Eye (tissue), 1 donor: ENCODE results near the gene PDLIM3.
"Not testable (repeated sequence)": the region's sequence is repeated elsewhere in the genome, so short reads cannot be mapped to it uniquely, and the experiment has no call there.

Experiments used
- DNase-seq: peaks from one replicate; pipeline ENCODE4 v3.0.0-alpha.2; 2015

Gene PDLIM3

DNA sequence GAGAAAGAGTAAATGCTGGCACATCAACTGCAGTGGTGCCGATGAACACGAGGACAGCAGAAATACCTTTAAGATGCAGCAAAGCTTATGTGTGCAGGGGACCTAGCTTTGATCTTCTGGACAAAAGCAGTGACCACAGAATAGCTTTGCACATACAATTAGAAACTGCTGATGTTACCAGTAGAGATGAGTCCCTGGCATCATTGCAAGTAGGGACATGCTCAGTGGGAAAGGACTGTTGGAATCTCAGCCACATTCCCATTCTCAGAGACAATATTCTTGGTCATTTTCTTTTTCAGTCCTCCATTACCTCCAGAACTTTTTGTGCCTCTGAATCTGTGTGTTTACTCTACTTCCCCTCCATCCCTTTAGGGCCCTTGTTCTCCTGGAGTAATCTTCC is 16.9 kb upstream of the PDLIM3 start:
- no peak for DNase-seq

DNA sequence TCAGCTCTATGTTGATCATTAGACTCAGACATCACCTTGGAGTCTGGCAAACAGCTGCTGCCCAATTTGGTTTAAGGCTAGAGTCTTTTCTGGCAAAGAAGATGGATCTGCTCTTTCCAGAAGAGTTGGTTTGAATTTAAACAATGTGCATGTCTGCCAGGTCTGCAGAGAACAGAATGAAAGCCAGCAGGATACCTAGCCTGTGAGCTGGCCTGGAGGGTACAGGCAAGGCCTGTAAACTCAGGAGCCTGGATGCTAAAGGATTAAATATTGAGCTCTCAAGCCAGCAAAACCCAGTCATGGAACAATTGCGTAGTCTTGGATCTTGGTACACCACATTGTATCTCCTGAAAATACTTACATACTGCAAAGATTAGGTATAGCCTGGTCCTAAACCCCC is 15.6 kb upstream of the PDLIM3 start:
- no peak for DNase-seq

DNA sequence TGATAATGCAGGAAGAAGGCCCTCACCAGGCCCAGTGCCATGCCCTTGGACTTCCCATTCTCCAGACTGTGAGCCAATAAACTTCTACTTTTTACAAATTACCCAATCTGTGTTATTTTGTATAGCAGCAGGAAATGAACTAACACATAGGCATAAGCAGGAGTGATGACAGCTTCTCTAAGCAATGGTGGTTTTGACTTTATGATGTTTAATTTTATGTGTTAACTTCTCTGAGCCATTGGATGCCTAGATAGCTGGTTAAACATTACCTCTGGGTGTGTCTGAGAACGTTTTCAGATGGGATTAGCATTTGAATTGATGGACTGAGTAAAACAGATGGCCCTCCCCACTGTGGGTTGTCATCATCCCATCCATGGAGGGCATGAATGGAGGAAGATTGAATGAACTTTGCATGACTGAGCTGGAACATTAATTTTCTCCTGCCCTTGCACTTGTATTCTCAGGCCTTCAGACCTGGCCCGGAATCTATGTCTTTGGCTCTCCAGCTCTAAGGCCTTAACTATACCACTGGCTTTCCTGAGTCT is 13.9 kb upstream of the PDLIM3 start:
- DNase-seq, result no peak

DNA sequence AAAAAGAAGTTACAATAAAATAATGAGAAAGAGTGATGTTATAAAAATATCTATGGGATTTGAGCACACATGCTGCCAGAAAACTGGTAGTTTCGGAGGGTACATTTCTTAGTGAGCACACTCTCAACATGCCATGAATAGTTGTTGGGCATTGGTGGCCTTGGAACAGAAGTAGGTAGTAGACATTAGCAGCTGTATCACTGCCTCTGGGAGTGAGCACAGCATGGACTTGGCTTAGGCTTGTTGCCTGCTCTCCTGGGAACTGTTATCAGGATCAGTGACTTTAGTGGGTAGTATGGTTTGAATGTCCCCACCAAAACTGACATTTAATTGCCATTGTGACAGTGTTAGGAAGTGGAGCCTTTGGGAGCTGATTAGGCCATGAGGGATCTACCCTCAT is 13.3 kb upstream of the PDLIM3 start:
- DNase-seq, result no peak

DNA sequence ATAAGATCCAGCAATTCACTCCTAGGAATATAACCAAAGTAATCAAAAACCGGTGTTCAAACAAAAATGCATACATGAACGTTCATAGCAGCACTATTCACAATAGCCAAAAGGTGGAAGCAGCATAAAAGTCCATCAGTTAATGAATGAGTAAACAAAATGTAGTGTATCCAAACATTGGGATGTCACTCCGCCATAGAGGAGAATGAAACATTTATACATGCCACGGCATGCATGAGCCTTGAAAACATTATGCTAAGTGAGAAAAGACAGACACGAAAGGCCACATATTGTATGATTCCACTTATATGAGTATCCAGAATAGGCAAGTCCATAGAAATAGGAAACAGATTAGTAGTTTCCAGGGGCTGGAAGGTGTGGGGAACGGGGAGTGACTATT is 11.0 kb upstream of the PDLIM3 start:
- DNase-seq, result no peak

DNA sequence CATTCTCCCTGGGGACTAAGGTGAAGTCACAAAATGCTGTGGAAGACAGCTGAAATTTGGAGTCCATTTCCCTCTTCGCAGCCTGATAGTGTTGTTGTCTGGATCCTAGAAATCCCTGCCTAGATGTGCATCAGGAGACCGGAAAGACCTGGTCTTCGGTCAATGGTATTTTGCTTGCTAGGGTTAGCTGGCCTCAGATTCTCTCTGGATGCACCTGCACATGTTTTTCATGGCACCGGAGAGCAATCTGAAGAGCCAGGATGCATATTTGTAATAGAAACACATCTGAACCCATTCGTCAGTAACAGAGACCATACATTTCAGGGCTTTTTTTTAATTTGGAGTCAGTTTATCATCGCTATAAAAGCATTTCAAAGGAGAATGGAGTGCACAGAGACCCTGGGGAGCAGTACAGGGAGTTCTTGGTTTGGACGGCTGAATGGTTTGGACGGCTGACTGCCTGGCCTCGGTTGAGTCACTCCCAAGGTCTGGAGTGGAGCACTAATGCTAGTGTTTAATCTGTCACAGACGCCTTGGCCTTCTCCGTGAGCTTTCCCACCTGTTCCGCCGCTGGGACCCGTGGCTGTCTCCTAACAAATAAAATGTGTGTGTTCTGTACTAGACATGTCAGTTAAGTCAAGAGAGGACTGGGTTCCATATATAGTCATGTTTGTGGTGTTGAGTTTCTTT is 7.5 kb upstream of the PDLIM3 start:
- DNase-seq, result no peak

DNA sequence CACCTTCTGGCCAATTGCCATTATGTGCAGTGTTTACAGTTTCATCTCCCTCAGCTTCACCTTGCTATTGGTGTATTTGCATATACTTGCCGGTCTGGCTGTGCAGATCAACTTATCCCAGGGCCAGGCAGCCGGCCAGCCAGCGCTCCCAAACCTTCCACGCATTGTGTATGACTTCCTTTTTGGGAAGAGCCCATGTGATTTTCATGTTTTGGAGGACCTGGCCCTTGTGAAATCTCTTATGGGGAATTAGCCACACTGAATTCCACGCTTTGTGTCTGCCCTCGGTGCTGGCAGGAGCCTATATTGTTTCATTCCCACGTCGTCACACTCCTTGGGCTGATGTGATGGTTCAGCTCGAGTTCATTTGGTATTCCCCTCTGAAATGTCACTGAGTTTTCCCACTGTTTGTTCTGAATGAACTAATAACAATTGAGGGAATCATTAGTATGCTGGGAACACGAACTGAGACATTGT is 6.0 kb upstream of the PDLIM3 start:
- peak; percentile 45 for DNase-seq

DNA sequence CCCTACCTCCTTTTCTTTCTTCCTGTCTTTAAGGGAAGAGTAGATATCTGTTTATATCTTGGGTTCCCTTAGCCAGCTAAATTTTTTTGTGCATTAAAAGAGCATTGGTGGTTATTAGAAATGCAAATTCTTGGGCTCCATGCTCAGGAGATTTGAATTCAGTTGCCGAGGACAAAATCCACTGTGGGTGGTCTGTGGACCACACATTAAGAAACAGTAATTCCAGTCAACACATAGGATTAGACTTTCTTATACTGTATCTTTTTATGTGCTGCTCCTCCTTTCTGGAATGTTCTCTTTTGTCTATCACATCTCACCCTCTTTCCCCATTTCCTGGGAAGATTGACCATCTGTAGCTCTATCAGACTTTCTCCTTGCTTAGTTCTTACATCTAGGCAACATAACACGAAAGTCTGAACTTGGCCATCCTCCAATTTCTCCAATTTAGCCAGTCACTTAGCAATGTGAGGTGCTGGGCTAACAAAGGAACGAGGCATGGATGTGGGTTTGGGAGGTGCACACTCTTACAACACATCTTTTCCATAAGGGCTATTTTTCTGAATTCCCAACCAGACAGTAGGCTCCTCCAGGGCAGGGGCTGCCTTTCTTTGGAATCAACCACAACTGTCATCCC is 5.3 kb upstream of the PDLIM3 start:
- no peak for DNase-seq

DNA sequence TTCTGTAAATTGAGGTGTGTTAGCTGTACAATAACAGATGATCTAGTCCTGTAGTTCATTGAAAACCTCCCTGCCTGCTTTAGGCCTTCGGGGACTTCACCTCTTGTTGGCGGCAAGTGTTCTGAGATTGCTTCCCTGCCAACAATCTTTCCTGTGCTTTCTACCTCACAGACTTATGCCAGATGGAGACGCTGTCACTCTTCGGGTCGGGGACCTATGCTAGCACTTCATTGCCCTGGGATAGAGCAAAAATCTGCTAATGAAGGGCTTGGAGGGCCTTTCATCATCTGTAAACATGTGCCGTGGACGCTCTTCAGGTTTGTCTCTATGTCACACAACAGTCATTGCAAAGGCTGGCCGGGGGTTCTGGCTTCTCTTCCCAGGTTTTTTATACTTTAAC is 4.7 kb upstream of the PDLIM3 start:
- DNase-seq, result no peak

DNA sequence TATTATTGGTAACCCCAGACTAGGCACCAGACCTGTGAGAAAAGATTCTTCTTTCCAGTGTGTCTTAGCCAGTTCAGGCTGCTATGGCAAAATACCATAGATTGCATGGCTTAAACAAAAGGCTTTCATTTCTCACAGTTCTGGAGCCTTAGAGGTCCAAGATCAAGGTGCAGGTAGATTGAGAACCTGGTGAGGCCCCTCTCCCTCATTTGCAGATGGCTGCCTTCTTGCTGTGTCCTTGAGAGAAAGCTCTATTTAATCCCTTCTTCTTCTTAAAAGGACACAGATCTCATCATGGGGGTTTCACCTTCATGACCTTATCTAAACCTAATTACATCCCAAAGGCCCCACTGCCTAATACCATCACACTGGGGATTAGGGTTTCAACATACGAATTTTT is 3.5 kb upstream of the PDLIM3 start:
- DNase-seq, result no peak

DNA sequence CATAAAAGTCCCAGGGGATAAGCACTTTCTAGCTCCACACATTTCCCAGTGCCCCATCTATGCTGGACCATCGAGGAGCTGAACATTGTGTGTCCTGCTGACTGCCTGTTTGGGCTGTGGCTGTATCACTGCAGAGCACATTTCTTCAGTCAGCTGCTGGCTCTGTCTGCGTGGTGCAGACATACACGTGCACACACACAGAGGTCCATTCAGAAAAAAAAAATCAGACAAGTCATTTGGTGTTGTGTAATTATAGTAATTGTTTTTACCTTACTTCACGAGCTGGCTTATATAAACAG is 1.1 kb upstream of the PDLIM3 start:
- DNase-seq, result no peak

DNA sequence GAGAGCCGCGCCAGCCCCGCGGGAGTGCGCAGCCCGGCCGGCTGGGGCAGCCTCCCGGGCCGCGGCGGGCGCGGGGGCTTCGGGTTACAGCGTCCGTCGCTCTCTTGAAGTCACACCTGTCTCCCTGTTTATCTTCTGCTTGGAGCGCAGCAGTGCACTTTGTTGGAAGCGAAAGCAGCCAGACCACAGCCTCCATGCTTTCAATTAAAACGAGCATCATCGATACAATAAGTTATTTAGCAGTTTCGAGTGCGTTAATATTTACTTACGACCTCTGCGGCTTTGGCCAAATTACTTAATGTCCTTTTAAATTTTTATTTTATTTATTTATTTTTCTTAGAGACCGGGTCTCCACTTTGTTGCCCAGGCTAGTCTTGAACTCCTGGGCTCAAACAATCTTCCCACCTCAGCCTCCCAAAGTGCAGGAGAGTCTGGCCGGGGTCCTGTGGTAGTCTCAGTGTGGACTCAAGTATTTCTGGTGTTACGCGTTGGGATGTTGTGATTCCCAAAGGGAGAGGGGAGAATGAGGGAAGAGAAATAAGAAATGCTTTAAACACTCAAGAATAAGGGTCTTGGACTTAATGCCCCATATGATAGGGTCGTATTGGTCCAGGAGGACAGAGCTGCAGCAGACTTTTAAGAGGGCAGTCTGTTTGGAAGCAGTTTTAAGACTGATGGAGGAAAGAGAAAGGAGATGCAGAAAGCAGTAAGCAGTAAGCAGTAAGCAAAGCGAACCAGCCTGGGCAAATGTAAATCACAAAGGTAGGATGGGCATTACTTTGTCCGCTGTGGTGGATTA is 504 bp upstream of the PDLIM3 start:
- DNase-seq, result peak; percentile 59

DNA sequence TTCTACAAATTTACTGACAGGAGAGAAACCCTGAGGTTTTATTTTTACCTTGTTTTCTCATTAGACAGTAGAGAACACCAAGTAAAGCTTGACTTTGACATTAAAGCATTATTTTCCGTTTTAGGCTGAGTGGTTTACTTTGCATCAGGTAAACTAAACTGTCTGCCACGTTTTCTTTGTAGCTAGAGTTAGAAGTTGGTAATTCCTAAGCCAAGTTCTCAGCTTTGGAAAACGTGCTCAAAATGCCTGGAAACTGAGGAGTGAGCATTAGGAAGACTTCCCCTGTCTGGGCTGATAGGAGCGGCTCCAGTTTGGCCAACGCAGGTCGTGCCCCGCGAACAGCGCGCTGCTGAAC is 819 bp downstream of the PDLIM3 start:
- no peak for DNase-seq

DNA sequence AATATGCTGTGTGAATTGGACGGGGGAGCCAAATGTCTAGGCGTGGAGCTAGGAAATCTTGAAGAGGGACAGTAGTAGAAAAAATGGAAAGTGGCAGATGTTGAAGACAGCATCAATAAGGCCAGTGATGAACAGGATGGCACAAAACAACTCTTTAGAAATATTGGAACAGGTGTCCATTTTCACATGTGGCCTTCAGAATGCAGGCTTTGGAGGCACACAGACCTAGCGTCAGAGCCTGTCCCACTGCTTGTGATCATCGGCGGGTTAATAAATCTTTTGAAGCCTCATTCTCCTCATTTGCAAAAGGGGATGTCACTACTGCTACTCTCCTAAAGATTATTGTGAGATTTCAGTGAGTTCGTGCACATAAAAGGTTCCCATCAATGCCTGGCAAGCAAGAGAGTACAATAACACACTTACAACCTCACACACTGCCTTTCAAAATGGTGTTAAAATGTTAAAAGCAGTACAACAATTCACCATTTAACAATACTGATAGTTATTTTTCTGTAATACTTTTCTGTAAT is 2.4 kb downstream of the PDLIM3 start:
- DNase-seq, result no peak

DNA sequence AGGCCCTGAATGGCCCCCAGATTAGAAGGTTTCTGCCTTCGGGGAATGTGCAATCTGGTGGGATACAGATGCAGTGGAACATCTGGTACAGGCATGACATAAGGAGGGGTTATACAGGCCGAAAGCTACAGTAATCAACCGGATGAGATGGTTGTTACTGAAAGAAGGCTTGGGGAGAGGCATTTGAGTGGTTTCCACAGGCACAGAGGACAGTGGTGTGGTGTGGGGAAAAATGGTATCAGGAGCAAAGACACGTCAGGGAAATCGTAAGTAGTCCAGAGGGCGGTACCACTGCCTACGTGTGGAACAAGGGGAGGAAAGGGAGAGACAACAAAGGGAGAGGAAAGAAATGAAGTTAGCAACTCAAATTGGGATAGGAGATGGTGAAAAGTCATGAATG is 3.0 kb downstream of the PDLIM3 start:
- DNase-seq, result no peak

DNA sequence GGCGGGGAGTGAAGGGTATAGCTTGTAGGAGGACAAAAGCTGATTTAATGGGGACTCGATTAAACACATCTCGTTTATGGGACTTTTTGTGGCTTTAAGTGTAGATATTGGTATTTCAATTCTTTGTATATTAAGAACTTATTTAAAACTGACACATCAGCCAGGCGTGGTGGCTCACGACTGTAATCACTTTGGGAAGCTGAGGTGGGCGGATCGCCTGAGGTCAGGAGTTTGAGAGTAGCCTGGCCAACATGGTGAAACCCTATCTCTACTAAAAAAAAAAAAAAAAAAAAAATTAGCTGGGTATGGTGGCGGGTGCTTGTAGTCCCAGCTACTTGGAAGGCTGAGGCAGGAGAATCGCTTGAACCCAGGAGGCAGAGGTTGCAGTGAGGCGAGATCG is 3.7 kb downstream of the PDLIM3 start:
- DNase-seq, result not testable (repeated sequence)

DNA sequence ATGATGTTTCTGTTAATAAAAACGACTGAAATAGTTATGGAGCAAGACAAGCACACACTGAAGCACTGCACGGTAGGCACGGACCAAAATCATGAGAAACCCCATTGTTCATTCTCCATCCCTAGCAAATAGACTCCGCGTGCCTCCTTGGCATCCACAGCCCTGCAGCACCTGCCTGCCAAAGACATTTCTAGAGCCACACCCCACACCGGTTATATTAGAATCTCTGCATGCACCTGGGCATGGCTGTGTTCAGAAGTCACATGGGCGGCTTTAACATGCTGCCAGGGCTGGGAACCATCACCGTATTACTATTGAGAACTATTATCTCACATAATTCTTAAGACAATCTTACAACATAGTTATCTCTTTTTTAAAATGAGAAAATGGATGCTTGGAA is 5.9 kb downstream of the PDLIM3 start:
- no peak for DNase-seq

DNA sequence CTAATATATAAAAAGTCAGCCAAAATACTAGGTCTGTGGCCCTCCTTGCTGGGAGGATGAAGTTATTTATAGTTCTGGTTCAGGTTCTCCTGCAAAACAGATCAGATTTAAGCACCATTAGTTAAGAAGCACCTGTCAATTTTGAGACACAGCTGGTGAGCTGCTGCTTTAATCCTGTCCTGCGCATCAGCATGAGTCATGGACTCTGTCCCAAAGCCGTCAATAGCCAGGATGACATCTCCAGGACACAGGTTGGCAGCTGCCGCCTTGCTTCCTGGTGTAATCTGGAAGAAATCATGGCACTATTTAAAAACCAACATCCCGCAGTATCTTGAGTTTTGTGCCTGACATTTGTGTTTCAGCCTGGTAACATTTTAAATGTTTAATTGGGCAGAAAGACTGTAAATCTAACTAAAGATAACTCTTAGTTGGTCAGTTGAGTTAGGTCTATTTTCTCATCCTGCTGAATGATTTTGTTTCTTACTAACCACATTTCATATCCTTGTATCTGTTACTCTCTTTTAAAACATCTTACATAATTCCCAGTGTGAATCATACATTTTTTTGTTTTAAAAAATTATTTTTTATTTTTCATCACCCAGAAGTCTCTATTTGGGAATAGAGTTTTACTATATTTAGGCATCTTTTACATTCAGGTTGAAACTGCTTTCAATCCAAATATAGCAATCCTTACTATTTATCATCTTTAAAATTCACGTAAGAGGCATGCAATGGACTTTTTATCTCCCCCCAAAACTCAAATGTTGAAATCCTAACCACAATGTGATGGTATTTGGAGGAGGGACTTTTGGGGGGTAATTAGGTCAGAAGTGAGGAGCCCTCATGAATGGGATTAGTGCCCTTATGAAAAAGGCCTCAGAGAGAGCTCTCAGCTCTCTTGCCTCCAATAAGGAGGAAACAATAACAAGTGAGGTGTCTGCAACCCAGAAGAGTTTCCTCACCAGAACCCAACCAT is 10.1 kb downstream of the PDLIM3 start:
- no peak for DNase-seq

DNA sequence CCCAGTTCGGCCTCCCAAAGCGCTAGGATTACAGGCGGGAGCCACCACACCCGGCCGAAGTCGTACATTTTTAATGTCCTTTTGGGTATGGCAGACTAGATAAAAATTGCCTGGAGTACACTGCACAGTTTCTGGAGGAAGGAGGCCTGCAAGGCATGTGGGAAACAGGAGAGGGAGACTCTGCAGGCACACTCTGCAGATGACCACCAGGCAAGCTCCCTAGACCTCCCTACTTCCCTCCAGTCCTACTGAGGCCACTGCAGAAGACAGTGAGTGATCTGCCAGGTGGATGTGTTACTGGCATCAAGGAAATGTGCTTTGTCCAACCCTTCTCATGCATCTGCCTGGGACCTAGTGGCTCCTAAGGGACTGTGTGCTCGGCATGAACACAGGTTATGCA is 11.4 kb downstream of the PDLIM3 start:
- DNase-seq, result no peak

DNA sequence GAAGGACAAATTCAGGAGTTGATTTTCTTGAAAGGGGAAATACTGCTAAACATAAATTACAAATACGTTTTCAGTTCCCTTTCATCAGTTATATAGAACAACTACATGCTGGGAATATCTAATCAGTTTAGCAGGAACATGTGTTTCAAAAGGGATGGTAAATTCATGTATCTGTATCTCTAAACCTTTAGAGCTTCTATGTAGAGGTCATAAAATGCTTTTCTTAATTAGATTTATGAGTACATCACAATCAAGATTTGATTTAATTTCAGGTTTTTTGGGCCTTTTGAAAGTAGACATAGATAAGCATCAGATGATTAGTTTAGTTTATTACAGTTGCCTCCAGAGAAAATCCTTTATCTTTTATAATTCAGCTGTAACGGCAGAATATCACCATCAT is 12.9 kb downstream of the PDLIM3 start:
- DNase-seq, result no peak

DNA sequence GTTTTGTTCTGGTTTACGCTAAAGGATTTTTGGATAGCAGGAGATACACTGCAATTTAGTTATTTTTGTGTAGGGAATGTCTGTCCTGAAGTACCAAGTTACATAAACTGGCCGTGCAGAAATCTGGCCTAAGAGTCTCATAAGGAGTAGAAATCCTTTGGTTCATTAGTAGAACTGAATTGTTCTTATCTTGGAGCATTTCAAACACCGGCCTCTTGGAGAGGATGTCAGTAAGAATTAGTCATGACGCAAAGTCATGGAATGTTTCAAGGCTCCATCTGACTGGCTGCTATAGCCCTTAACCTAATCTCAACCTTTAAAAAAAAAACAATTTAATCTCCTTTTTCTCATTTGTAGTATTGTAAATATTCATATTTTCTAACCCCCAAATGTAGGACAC is 15.2 kb downstream of the PDLIM3 start:
- DNase-seq, result peak; percentile 69

DNA sequence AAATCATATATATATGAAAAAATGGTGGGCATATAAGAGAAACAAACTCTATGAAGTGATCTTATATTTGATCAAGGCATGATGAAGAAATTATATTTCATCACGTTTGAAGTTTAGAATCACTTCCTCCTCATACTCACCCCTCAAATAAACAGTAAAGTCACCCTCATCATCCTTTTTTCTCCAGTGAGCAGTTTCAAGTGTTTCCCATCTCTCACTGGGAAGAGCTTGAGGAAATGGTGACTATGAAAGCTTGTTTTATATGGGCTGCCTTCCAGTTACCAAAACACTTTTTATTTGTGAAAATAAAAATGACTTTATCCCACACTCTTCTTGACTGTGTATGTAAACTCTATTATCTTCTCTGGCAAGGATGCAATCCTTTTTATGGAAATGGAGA is 16.8 kb downstream of the PDLIM3 start:
- no peak for DNase-seq

DNA sequence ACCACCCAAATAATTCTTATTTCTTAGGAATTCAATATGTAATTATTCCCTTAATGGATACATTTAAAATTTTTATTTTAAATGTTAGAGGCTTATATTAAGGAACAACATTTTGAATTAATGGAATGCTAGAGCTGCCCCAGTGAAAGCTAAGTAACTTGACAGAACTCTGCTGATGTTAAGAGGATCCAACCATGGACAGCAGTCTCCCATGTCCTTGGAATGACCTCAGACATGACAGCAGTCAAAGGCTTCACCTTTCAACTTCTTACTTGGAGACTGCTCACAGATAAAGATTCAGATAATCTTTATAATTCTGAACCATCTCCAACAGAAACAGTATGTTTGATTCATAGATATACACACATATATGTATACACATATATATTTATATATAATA is 17.2 kb downstream of the PDLIM3 start:
- DNase-seq, result no peak
